Measurements from ENCODE around the gene MYO19.

DNA sequence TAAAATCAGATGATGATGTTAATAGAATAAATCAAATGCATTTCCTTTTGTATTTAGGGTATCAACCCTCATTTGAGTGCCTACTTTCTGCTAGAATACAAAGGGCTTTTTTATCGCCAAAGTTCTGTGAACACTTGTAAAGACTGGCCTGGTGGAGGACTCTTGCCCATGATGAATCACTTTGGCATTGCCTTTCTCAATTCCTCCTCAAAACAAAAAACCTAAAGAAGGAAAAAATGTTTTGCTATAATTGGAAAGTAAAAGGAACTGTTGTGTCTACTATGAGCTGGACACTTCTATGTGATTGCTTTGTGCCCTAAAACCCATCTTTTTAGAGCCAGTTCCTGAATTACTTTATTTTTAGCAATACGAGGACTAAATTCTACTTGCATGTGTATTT is 44.0 kb upstream of the MYO19 start:
- TF ChIP-seq POLR2A (IDR thresholded peaks at IDR 0.05; ENCODE audit: low read length) (no peak), GATA1 (IDR thresholded peaks at IDR 0.05; ENCODE audit: low read depth, low read length) (no peak)

Measured in erythroblast (primary cell).